IPS-NIHi7 (cell line): ENCODE data around the gene DCAF4.
"Not testable (repeated sequence)": the region's sequence is repeated elsewhere in the genome, so short reads cannot be mapped to it uniquely, and the experiment has no call there.

Experiments
- DNase-seq: peaks from one replicate; pipeline ENCODE4 v3.0.0; 2012; ENCODE audit warnings: mixed read lengths; ENCODE audit errors: extremely low spot score

Gene DCAF4

GRCh38 chr14:72932893-72933292 lies 6.6 kb downstream of the DCAF4 start:
- no peak for DNase-seq

GRCh38 chr14:72939630-72940029 lies 13.4 kb downstream of the DCAF4 start:
- DNase-seq = no peak

- no peak for DNase-seq
Measured at GRCh38 chr14:72941286-72941985, 15.2 kb downstream of the DCAF4 start.

- DNase-seq = no peak
Measured at GRCh38 chr14:72942934-72943333, 16.7 kb downstream of the DCAF4 start.

- DNase-seq = no peak
Measured at GRCh38 chr14:72943876-72944430, 17.7 kb downstream of the DCAF4 start.

GRCh38 chr14:72945356-72946027 lies 19.2 kb downstream of the DCAF4 start:
- DNase-seq = no peak

- no peak for DNase-seq
Measured at GRCh38 chr14:72946491-72946890, 20.2 kb downstream of the DCAF4 start.

- DNase-seq = no peak
Measured at GRCh38 chr14:72947366-72948160, 21.3 kb downstream of the DCAF4 start.

GRCh38 chr14:72948481-72949138 lies 22.3 kb downstream of the DCAF4 start:
- peak; percentile 68 for DNase-seq

- DNase-seq = no peak
Measured at GRCh38 chr14:72952171-72952570, 25.9 kb downstream of the DCAF4 start.

GRCh38 chr14:72956741-72957140 lies 30.5 kb downstream of the DCAF4 start:
- not testable (repeated sequence) for DNase-seq

GRCh38 chr14:72957213-72957612 lies 30.9 kb downstream of the DCAF4 start:
- DNase-seq = no peak

- DNase-seq = no peak
Measured at GRCh38 chr14:72958548-72958947, 32.3 kb downstream of the DCAF4 start.

- not testable (repeated sequence) for DNase-seq
Measured at GRCh38 chr14:72961016-72961415, 34.8 kb downstream of the DCAF4 start.

- DNase-seq = no peak
Measured at GRCh38 chr14:72961579-72962335, 35.5 kb downstream of the DCAF4 start.

GRCh38 chr14:72962336-72962754 lies 36.1 kb downstream of the DCAF4 start:
- DNase-seq = not testable (repeated sequence)

GRCh38 chr14:72962829-72963312 lies 36.6 kb downstream of the DCAF4 start:
- DNase-seq = peak; percentile 74

- DNase-seq = no peak
Measured at GRCh38 chr14:72965249-72965648, 39.0 kb downstream of the DCAF4 start.

- DNase-seq = no peak
Measured at GRCh38 chr14:72966038-72966437, 39.8 kb downstream of the DCAF4 start.

GRCh38 chr14:72968316-72968715 lies 42.1 kb downstream of the DCAF4 start:
- no peak for DNase-seq
